ENCODE results near the gene ALLC.
"Not testable (repeated sequence)": the region's sequence is repeated elsewhere in the genome, so short reads cannot be mapped to it uniquely, and the experiment has no call there.

Gene ALLC

GRCh38 chr2:3619661-3620060, 38.3 kb upstream of the ALLC start:
- H3K36me3 Mint-ChIP-seq; H3K27ac Mint-ChIP-seq; ATAC-seq; DNase-seq (ENCODE audit: low spot score in 2 of 2); H3K9me3 Mint-ChIP-seq; H3K4me1 Mint-ChIP-seq; H3K4me3 Mint-ChIP-seq: not testable (repeated sequence)

DNA sequence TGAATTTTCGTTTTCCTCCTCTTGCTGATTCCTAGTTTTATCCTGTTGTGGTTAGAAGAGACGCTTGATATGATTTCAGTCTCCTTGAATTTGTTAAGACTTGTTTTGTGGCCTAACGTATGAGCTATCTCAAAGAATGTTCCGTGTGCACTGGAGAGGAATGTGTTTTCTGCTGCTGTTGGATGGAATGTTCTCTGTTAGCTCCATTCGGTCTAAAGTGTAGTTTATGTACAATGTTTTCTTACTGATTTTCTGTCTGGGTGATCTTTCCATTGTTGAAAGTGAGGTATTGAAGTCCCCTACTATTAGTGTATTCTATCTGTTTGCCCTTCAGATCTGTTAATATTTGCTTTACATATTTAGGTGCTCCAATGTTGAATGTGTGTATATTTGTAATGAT, 37.2 kb upstream of the ALLC start:
- Mint-ChIP-seq H3K27ac (no peak overlapping the region), H3K36me3 (no peaks in the 10 kb centered on the region), H3K4me3 (no peak overlapping the region), H3K4me1 (no peaks in the 10 kb centered on the region), H3K9me3 (no peaks in the 10 kb centered on the region)
- DNase-seq (ENCODE audit: low spot score in 2 of 2) = no peak
- ATAC-seq = no peak

DNA sequence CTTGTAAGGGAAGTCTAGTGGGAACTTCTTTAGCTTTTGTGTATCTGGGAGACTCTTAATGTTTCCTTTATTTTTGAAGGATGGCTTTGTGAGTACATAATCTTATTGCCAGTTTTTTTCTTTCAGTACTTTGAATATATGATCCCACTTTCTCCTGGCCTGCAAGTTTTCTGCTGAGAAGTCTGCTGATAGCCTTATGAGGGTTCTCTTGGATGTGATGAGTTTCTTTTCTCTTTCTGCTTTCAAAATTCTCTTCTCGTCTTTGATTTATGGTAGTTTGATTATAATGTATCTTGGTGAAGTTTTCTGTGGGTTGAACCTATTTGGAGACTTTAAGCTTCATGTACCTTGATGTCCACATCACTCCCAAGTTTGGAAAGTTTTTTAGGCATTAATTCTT, 35.0 kb upstream of the ALLC start:
- no peaks in the 10 kb centered on the region for H3K9me3 Mint-ChIP-seq
- no peak overlapping the region for H3K27ac Mint-ChIP-seq
- no peaks in the 10 kb centered on the region for H3K36me3 Mint-ChIP-seq
- no peak overlapping the region for H3K4me3 Mint-ChIP-seq
- ATAC-seq (no peak), DNase-seq (ENCODE audit: low spot score in 2 of 2) (no peak)
- H3K4me1 Mint-ChIP-seq = no peaks in the 10 kb centered on the region

DNA sequence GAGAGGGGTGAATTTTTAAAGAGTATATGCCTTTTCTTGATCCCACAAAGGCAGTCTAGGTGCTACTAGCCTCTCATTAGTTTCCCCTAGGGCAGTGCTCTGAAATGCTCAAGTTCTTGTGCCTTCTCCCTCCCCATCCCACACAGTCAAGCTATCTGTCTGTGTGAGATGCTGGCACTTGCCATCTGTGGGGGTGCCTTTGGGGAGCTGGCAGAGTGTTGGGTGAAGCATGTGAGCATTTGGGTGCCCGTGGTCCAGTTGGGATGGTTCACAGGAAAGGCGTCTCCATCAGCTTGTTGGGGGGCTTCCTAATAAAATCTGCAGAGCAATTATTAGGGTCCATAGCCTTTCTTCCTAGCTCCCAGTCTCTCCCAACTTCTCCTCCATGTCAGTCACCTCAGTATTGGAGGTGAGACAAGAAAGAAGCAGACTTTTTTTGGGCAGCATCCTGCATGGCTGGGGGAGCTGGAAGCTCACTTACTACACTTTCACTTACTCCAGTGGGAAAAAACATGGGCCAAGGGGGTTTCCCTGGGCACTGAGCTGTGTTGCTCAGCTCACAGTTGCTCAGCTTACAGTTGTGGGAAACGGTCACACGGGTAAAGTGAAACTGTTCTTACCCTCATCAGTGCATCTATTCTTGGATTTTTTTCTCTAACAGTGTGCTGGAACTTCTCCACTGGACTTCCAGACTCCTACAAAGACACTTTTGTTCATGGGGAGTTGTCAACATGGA, 33.8 kb upstream of the ALLC start:
- no peak overlapping the region for H3K4me3 Mint-ChIP-seq
- no peak for ATAC-seq
- H3K4me1 Mint-ChIP-seq = no peaks in the 10 kb centered on the region
- no peaks in the 10 kb centered on the region for H3K36me3 Mint-ChIP-seq
- H3K27ac Mint-ChIP-seq = no peak overlapping the region
- no peaks in the 10 kb centered on the region for H3K9me3 Mint-ChIP-seq
- DNase-seq (ENCODE audit: low spot score in 2 of 2) = no peak

DNA sequence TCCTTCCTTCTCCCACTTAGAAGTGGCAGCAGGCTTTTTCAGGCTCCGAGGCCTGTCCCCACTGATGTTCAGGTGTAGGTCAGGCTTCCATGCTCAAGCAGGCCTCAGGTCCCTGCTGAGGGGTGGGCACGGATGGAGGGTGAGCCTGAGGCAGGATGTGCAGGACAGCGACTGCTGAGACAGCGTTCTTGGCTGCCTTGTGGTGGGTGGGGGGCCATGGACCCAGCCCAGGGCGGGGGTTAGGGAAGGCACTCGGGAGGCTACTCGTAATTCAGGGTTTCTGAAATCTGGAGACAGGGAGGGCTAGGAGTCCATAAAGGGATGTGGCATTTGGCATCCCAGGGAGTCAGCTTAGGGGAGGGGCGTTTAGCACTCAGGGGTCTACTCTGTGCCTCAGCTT, 32.8 kb upstream of the ALLC start:
- Mint-ChIP-seq H3K4me1 (no peaks in the 10 kb centered on the region), H3K9me3 (no peaks in the 10 kb centered on the region), H3K4me3 (no peak overlapping the region), H3K27ac (no peak overlapping the region), H3K36me3 (no peaks in the 10 kb centered on the region)
- ATAC-seq (no peak), DNase-seq (ENCODE audit: low spot score in 2 of 2) (no peak)

DNA sequence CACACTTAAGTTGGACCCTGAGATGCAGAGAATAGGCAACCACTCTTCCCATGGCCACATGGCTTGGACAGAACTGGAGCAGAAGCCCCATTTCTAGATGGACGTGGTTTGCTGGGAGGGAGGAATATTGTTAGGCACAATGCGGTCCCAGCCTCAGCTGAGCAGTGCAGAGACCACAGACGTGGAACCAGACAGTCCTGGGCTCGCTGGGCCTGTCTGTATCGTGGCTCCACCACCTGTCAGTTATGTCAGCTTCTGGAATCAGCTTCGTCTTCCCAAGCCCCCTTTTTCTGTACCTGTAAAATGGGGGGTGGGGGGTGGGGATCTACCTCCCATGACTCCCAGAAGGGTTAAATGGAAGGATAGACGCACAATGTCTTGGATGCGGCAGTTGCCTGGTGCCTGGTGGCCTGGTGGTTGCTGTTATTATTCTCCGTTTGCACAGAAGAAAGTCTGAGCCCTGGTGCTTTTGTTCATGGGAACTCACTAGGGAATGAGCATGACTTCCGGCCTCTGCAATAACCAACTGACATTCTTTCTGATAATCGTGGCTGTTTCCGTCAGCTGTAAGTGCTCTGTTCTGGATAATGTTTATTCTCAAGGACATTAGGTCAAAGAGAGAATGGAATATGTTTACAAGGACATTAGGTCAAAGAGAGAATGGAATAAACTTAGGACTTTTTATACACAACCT, 31.7 kb upstream of the ALLC start:
- no peak overlapping the region for H3K4me3 Mint-ChIP-seq
- DNase-seq (ENCODE audit: low spot score in 2 of 2) (no peak), ATAC-seq (no peak)
- no peak overlapping the region for H3K27ac Mint-ChIP-seq
- H3K9me3 Mint-ChIP-seq = no peaks in the 10 kb centered on the region
- no peaks in the 10 kb centered on the region for H3K36me3 Mint-ChIP-seq
- no peaks in the 10 kb centered on the region for H3K4me1 Mint-ChIP-seq

DNA sequence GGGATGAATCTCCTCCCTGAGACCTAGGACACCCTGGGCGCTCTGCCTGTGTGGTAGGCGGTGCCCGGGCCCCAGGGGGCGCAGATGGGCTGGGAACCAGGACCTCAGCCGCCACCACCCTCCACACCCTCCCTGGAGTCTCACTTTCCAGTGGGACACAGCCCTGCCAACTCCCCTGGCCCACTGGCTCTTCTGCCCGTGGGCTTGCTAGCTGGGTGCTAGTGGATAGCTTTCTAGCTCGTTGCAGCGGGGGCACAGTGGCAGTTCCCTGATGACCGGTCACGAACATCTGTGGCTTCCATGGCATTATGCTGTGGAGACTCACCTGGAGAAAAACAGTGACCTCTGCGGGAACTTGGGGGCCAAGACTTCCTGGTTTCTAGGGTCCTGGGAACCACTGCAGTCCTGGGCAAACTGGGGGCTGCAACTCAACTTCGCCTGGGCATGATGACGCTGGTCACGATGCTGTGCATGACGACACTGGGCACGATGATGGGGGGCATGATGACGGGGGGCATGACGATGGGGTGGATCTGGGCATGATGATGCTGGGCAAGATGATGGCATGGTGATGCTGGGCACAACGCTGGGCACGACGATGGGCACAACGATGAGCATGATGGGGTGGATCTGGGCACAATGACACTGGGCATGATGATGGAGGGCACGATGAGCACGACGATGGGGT, 31.0 kb upstream of the ALLC start:
- DNase-seq (ENCODE audit: low spot score in 2 of 2) (no peak), ATAC-seq (no peak)
- Mint-ChIP-seq H3K4me3 (no peak overlapping the region), H3K36me3 (no peaks in the 10 kb centered on the region), H3K9me3 (no peaks in the 10 kb centered on the region), H3K27ac (no peak overlapping the region), H3K4me1 (no peaks in the 10 kb centered on the region)

DNA sequence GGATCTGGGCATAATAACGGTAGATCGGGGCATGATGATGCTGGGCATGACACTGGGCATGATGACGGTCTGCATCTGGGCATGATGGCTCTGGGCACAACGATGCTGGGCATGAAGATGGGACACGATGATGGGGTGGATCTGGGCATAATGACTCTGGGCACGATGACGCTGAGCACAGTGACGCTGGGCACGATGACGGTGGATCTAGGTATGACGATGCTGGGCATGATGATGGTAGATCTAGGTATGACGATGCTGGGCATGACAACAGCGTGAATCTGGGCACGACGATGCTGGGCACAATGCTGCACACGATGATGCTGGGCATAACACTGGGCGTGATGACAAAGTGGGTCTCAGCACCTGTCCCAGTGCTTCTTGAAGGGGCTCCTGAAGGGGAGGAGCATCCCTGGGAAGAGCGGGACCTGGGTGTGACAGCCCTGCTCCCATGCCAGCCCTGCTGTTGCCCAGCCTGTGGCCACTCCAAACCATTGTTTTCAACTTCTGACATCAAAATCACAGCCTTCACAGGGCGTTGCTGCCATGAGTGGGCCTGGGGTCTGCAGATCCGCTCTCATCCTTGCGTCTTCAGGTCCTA, 30.4 kb upstream of the ALLC start:
- ATAC-seq = no peak
- H3K9me3 Mint-ChIP-seq = no peaks in the 10 kb centered on the region
- H3K36me3 Mint-ChIP-seq = no peaks in the 10 kb centered on the region
- H3K4me3 Mint-ChIP-seq = no peak overlapping the region
- H3K4me1 Mint-ChIP-seq = no peaks in the 10 kb centered on the region
- DNase-seq (ENCODE audit: low spot score in 2 of 2) = no peak
- H3K27ac Mint-ChIP-seq = no peak overlapping the region

DNA sequence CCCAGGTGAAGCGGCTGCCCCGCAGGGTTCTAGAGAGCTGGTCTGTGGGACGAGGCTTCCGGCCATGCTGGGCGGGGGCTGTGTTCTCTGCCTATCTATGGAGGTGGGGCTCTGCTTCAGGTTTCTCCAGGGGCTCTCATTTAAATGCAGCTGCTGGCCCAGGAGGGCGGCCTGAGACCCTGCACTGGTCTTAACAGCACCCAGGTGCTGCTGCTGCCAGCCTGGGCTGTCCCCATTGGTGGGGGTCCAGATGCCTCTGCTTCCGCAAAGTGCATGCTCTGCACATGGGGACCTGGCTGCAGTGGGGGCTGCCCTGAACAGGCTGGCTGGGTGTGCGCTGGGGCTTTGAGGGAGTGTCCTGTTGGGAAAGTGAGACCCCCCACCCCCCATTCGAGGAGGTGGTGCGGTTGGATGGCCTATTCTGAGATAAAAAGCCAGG, 29.7 kb upstream of the ALLC start:
- ATAC-seq = no peak
- DNase-seq (ENCODE audit: low spot score in 2 of 2) = no peak

DNA sequence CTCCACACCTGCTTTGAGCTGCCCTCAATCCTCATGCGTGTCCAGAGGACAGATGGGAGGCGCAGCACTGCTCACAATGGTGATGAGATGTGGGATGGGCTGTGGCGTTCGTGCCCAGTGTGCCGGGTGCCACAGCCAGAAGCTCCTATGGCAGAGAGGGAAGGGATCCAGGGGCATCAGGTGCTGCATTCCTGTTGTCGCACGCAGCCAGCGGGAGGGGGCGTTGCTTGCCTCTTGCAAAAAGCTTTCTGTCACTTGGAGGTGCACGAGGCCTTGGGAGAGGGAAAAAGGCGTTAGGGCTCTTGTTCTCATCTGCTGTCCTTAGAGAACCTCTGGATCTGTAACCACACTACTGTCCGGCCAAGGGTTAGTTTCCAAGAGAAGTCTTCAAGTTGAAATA, 29.2 kb upstream of the ALLC start:
- no peaks in the 10 kb centered on the region for H3K9me3 Mint-ChIP-seq
- no peak overlapping the region for H3K4me3 Mint-ChIP-seq

More for the DNA sequence above, 29.7 kb upstream of the ALLC start:
- H3K27ac Mint-ChIP-seq = no peak overlapping the region
- H3K4me1 Mint-ChIP-seq = no peaks in the 10 kb centered on the region
- H3K36me3 Mint-ChIP-seq = no peaks in the 10 kb centered on the region
- H3K4me3 Mint-ChIP-seq = no peak overlapping the region
- no peaks in the 10 kb centered on the region for H3K9me3 Mint-ChIP-seq

DNA sequence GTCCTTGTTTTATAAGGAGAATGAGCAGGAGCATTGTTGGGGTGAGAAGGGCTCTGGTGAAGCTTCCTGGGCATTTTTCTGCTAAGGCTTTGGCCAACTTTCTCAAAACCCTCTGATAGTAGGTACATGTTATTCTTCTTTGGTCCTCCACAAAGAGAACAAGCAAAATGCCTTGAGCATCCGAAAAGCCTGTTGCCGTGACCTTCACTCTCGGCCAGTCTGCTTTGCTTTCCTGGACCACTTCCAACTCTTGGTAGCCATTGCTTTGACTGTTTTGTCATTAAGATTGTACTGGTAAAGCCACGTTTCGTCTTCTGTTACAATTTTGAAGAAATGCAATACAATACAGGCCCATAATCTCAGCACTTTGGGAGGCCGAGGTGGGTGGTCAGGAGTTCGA, 27.4 kb upstream of the ALLC start:
- H3K4me1 Mint-ChIP-seq = peaks cover 5% of the 10 kb centered on the region
- ATAC-seq = no peak
- H3K4me3 Mint-ChIP-seq = no peak overlapping the region
- no peaks in the 10 kb centered on the region for H3K9me3 Mint-ChIP-seq
- no peak overlapping the region for H3K27ac Mint-ChIP-seq
- DNase-seq (ENCODE audit: low spot score in 2 of 2) = no peak
- no peaks in the 10 kb centered on the region for H3K36me3 Mint-ChIP-seq

More for the DNA sequence above, 29.2 kb upstream of the ALLC start:
- ATAC-seq (no peak), DNase-seq (ENCODE audit: low spot score in 2 of 2) (no peak)
- Mint-ChIP-seq H3K27ac (no peak overlapping the region), H3K36me3 (no peaks in the 10 kb centered on the region), H3K4me1 (no peaks in the 10 kb centered on the region)

GRCh38 chr2:3631161-3631850, 26.7 kb upstream of the ALLC start:
- no peaks in the 10 kb centered on the region for H3K9me3 Mint-ChIP-seq
- H3K4me3 Mint-ChIP-seq = no peak overlapping the region
- DNase-seq (ENCODE audit: low spot score in 2 of 2) = no peak
- H3K36me3 Mint-ChIP-seq = no peaks in the 10 kb centered on the region
- no peak for ATAC-seq
- H3K27ac Mint-ChIP-seq = no peak overlapping the region
- peaks cover 8% of the 10 kb centered on the region for H3K4me1 Mint-ChIP-seq

DNA sequence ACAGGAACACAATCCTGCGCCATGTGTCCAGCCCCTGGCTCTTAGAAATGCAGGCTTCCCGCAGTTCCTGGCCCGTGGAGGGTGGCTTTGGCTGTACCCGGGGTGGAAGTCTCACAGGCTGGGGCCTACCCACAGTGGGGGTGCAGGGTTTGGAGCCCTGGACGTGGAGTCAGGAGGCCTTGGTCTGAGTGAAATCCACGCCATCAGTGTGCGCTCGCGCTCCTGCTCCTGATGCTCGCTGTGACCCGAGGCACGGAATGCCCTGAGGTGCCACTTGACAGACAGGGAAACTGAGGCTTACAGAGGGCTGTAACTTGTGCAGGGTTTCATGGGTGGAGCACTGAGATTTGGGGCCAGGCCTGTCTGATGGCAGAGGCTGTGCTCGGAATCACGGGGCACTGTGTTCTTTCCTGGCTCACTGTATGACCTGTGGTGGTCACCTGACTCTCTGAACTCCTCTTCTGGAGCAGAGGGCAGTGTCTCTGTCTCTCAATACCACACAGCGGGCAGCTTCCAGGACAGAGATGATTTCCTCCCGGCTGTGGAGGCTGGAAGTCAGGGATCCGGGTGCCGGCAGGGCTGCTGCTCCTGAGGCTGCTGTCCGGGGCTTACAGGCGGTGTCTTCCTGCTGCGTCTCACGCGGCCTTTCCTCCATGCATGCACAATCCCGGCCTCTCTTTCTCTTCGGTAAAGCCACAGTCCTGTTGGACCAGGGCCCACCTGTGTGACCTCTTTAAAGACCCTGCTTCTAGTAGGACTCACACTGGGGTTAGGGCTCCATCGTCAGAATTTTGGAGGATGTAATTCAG, 25.9 kb upstream of the ALLC start:
- ATAC-seq (no peak), DNase-seq (ENCODE audit: low spot score in 2 of 2) (no peak)
- H3K27ac Mint-ChIP-seq = no peak overlapping the region
- no peak overlapping the region for H3K4me3 Mint-ChIP-seq
- H3K36me3 Mint-ChIP-seq = no peaks in the 10 kb centered on the region
- no peaks in the 10 kb centered on the region for H3K9me3 Mint-ChIP-seq
- peaks cover 8% of the 10 kb centered on the region for H3K4me1 Mint-ChIP-seq

DNA sequence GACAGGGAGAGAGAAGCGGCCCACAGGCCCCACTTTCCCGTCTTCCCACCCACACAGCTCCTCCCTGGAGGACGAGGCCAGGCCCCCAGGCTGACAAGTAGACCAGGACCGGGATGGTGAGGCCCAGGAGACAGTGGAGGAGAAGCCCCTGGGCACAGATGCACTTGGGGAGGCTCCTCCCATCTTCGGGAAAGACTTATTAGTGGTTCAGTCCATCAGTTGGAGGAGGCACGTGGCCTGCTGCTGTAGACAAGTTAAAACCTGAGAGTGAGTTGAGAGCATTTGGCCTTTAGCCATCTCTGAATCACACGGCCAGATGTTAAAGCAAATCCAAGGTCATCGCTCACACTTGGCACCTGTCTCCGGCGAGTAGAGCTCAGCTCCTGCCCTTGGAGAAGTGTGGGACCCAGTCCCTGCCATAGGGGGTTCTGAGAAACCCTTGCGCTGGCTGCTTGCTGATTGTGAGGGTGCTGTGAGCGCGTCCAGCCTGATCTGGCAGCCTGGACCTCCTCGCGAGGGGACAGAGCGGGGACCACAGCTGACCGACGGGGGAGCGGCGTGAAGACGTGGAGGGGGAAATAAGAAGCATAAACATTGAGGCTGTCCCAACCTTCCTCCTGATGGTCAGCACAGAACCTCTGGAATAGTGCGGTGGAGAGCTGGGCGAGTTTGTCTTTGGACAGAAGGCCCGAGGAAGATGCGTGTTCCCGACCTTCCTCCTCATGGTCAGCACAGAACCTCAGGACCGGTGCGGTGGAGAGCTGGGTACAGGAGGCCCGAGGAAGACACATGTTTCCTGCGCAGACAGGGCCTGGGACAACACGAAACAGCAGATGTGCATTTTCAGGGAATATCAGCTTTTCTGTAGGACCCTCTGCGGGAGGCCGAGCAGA, 24.7 kb upstream of the ALLC start:
- DNase-seq (ENCODE audit: low spot score in 2 of 2) (no peak), ATAC-seq (no peak)
- Mint-ChIP-seq H3K36me3 (no peaks in the 10 kb centered on the region), H3K4me3 (no peak overlapping the region), H3K9me3 (no peaks in the 10 kb centered on the region), H3K27ac (no peak overlapping the region), H3K4me1 (peaks cover 8% of the 10 kb centered on the region)

Data from stimulated activated effector memory CD8-positive, alpha-beta T cell treated with anti-CD3 and anti-CD28 coated beads, Interleukin-12 subunit alpha, Interleukin-12 subunit beta, amount 100 ng/mL, for 72 hours (primary cell).